ENCODE results near the gene ZBTB7A.
A peak's percentile ranks its signal among the peaks of the same experiment; 100 is the strongest.

The ZBTB7A gene

GRCh38 chr19:4044990-4045465 is 21.7 kb downstream of the ZBTB7A start:
- Histone ChIP-seq H3K36me3 (ENCODE audit: control insufficient read depth in 2 of 2, insufficient read depth in 1 of 2, low read length in 2 of 2) (peaks cover 10 to 21% of the 10 kb centered on the region in 2 experiments; a peak in 2 of 3 replicates), H3K4me1 (ENCODE audit: control insufficient read depth, insufficient read depth, low read length) (no peaks in the 10 kb centered on the region), H3K4me3 (ENCODE audit: low read depth, low read length) (no peak overlapping the region), H3K27ac (ENCODE audit: extremely low read depth, low read depth, low read length) (no peak overlapping the region), H3K9me3 (ENCODE audit: control insufficient read depth, insufficient read depth, low read depth, low read length) (no peaks in the 10 kb centered on the region)
- CTCF ChIA-PET: interaction anchor here (1.1 kb wide), 1 partner anchor 60 kb away, joined by 3 read pairs; the partner anchor contains the start of gene EEF2
- POLR2A ChIA-PET: interaction anchor here (0.6 kb wide), 1 partner anchor 18 kb away, joined by 3 read pairs; no protein-coding TSS in a partner anchor
- TF ChIP-seq BCL6B (tag by site-specific recombination; IDR thresholded peaks at IDR 0.05) (no peak), ZNF514 (tag by site-specific recombination; IDR thresholded peaks at IDR 0.05) (no peak), ZNF202 (tag by site-specific recombination; IDR thresholded peaks at IDR 0.05; ENCODE audit: borderline replicate concordance) (no peak), ZNF2 (tag by site-specific recombination; IDR thresholded peaks at IDR 0.05) (no peak), ZNF24 (tag by site-specific recombination; IDR thresholded peaks at IDR 0.05) (no peak), ZNF16 (tag by site-specific recombination; IDR thresholded peaks at IDR 0.05; ENCODE audit: low read depth) (no peak), ZNF610 (tag by site-specific recombination; IDR thresholded peaks at IDR 0.05; ENCODE audit: borderline replicate concordance) (no peak), GFI1B (tag by site-specific recombination; IDR thresholded peaks at IDR 0.05) (no peak), BCL11B (tag by site-specific recombination; IDR thresholded peaks at IDR 0.05; ENCODE audit: low read depth) (no peak), ZNF426 (tag by site-specific recombination; IDR thresholded peaks at IDR 0.05) (no peak), ZNF366 (tag by site-specific recombination; conservative IDR thresholded peaks at IDR 0.05) (no peak), ZNF521 (tag by site-specific recombination; IDR thresholded peaks at IDR 0.05) (no peak), ZNF280C (tag by site-specific recombination; IDR thresholded peaks at IDR 0.05) (no peak), ZNF645 (tag by site-specific recombination; IDR thresholded peaks at IDR 0.05) (no peak), ZNF548 (tag by site-specific recombination; IDR thresholded peaks at IDR 0.05) (no peak)

GRCh38 chr19:4043966-4044715 is 22.6 kb downstream of the ZBTB7A start:
- Histone ChIP-seq H3K9me3 (ENCODE audit: control insufficient read depth, insufficient read depth, low read depth, low read length) (no peaks in the 10 kb centered on the region), H3K36me3 (ENCODE audit: control insufficient read depth in 2 of 2, insufficient read depth in 1 of 2, low read length in 2 of 2) (peaks cover 10 to 13% of the 10 kb centered on the region in 2 experiments; a peak in 2 of 3 replicates), H3K4me1 (ENCODE audit: control insufficient read depth, insufficient read depth, low read length) (no peaks in the 10 kb centered on the region), H3K4me3 (ENCODE audit: low read depth, low read length) (no peak overlapping the region), H3K27ac (ENCODE audit: extremely low read depth, low read depth, low read length) (no peak overlapping the region)
- TF ChIP-seq ZBTB21 (tag by site-specific recombination; IDR thresholded peaks at IDR 0.05) (no peak), HOXA7 (CRISPR knock-in tag; IDR thresholded peaks at IDR 0.05; ENCODE audit: borderline replicate concordance) (no peak), ZNF513 (tag by site-specific recombination; IDR thresholded peaks at IDR 0.05) (no peak), GLI2 (tag by site-specific recombination; IDR thresholded peaks at IDR 0.05; ENCODE audit: borderline replicate concordance, low read depth) (no peak), PATZ1 (tag by site-specific recombination; IDR thresholded peaks at IDR 0.05) (0 out of 2 replicates have a peak, but pooled peaks have one; percentile 17), ZNF202 (tag by site-specific recombination; IDR thresholded peaks at IDR 0.05; ENCODE audit: borderline replicate concordance) (no peak), ZNF404 (tag by site-specific recombination; IDR thresholded peaks at IDR 0.05) (no peak), OSR2 (tag by site-specific recombination; IDR thresholded peaks at IDR 0.05) (no peak)
- CTCF ChIA-PET: no interaction called here
- POLR2A ChIA-PET: no interaction called here

Measured in HEK293 (cell line).